A549 (cell line): ENCODE data around the gene MSL3B.

Experiments used
- ATAC-seq, 2 experiments: fragments of 200-7000 bp in 1 of 2; fragments of >200 bp in 1 of 2; cut with Nextera tagmentation in 1 of 2; cut with Tn5 transposase in 1 of 2; 3 replicates each; pipeline versions ENCODE4 v1.8.0 to v1.9.1; 2018 to 2020; ENCODE audit warnings: mild to moderate bottlenecking in 1 of 2, moderate library complexity in 1 of 2
- CTCF ChIA-PET: fragments of 300-600 bp; sonication (Branson Sonifier 250); formaldehyde crosslinking; extraction: SDS; loops from one replicate; lab custom pipeline; 2021; ENCODE audit warnings: antibody characterized with exemption, inconsistent platforms; lab: Yijun Ruan, JAX
- POLR2A ChIA-PET: fragments of 350-600 bp; formaldehyde crosslinking; extraction: SDS; loops from one replicate; lab custom pipeline; 2021; ENCODE audit warnings: antibody characterized with exemption, inconsistent platforms; lab: Yijun Ruan, JAX
- DNase-seq, 2 experiments: peaks; one replicate each; pipeline versions ENCODE4 v3.0.0 to v3.0.0-alpha.2; 2011 to 2016; ENCODE audit warnings: low read depth in 1 of 2, low spot score in 1 of 2
- FAIRE-seq: peaks from 2 replicates; lab custom pipeline; 2011; peaks lifted over from hg19 to GRCh38; lab: Jason Lieb, UNC
- H3K27ac ChIP-seq, 2 experiments: fragments of >200 bp; sonication (Bioruptor Twin); formaldehyde crosslinking; 3 replicates each; pipeline ENCODE4 v1.5.1; 2016 to 2017
- H3K4me1 ChIP-seq: fragments of >200 bp; sonication (Bioruptor Twin); formaldehyde crosslinking; 3 replicates; pipeline ENCODE4 v1.6.1; 2016
- H3K4me2 ChIP-seq: fragments of >200 bp; sonication (Bioruptor Twin); formaldehyde crosslinking; 3 replicates; pipeline ENCODE4 v1.6.1; 2016
- H3K4me3 ChIP-seq: fragments of >200 bp; sonication (Bioruptor Twin); formaldehyde crosslinking; 3 replicates; pipeline ENCODE4 v1.5.1; 2016
- H3K9me3 ChIP-seq: fragments of >200 bp; sonication (Bioruptor Twin); formaldehyde crosslinking; 3 replicates; pipeline ENCODE4 v1.6.1; 2016
- BCL3 ChIP-seq: fragments of >200 bp; sonication (Bioruptor Twin); formaldehyde crosslinking; IDR thresholded peaks from 3 replicates; pipeline ENCODE4 v1.6.1; 2016
- BHLHE40 ChIP-seq: IDR thresholded peaks from 2 replicates; pipeline ENCODE4 v1.6.1; 2012; ENCODE audit warnings: low read depth, low read length, inconsistent platforms
- EP300 ChIP-seq, 2 experiments: fragments of >200 bp; sonication (Bioruptor Twin); formaldehyde crosslinking; IDR thresholded peaks; 2 replicates in 1 of 2; 3 replicates in 1 of 2; pipeline ENCODE4 v1.6.1; 2016 to 2017
- ESRRA ChIP-seq: fragments of 150-350 bp; IDR thresholded peaks from 2 replicates; pipeline ENCODE4 v1.6.1; 2014; ENCODE audit warnings: mild to moderate bottlenecking, low read length, borderline replicate concordance
- FOSB ChIP-seq: fragments of 250-450 bp; sonication (Bioruptor Pico); IDR thresholded peaks from 2 replicates; pipeline ENCODE4 v1.5.0; 2020; ENCODE audit warnings: mild to moderate bottlenecking, moderate library complexity
- FOXS1 ChIP-seq: fragments of 250-450 bp; sonication (Bioruptor Pico); IDR thresholded peaks from 2 replicates; pipeline ENCODE4 v1.5.0; 2020; ENCODE audit warnings: mild to moderate bottlenecking, moderate library complexity
- GATA3 ChIP-seq: IDR thresholded peaks from 2 replicates; pipeline ENCODE4 v1.6.1; 2012; ENCODE audit warnings: borderline replicate concordance
- HEYL ChIP-seq: fragments of 250-450 bp; sonication (Bioruptor Pico); IDR thresholded peaks from 2 replicates; pipeline ENCODE4 v1.8.0; 2021; ENCODE audit warnings: mild to moderate bottlenecking, moderate library complexity
- KDM1A ChIP-seq: fragments of 200-600 bp; sonication (generic); IDR thresholded peaks from 2 replicates; pipeline ENCODE4 v1.6.1; 2016; ENCODE audit warnings: low read depth, mild to moderate bottlenecking
- MAZ ChIP-seq: fragments of 150-350 bp; IDR thresholded peaks from 2 replicates; pipeline ENCODE4 v1.6.1; 2014; ENCODE audit warnings: antibody characterized with exemption, low read depth, low read length, borderline replicate concordance
- NR3C1 ChIP-seq: fragments of >200 bp; sonication (Bioruptor Twin); formaldehyde crosslinking; IDR thresholded peaks from 3 replicates; pipeline ENCODE4 v1.6.1; 2017
- POLR2AphosphoS2 ChIP-seq: conservative IDR thresholded peaks from 2 replicates; pipeline ENCODE4 v1.6.1; 2012; ENCODE audit warnings: low read length, improper control_type of control experiment, inconsistent platforms
- RAD21 ChIP-seq, 2 experiments: fragments of >200 bp in 1 of 2; sonication (Bioruptor Twin) in 1 of 2; formaldehyde crosslinking in 1 of 2; IDR thresholded peaks in 1 of 2; conservative IDR thresholded peaks in 1 of 2; 2 replicates in 1 of 2; 3 replicates in 1 of 2; pipeline ENCODE4 v1.6.1; 2012 to 2018; ENCODE audit warnings: inconsistent platforms in 1 of 2
- RARB ChIP-seq: fragments of 250-450 bp; sonication (Bioruptor Pico); IDR thresholded peaks from 2 replicates; pipeline ENCODE4 v1.8.0; 2021; ENCODE audit warnings: mild to moderate bottlenecking, moderate library complexity
- REST ChIP-seq: fragments of 200-600 bp; sonication (generic); IDR thresholded peaks from 2 replicates; pipeline ENCODE4 v1.6.1; 2016; ENCODE audit warnings: antibody characterized with exemption, mild to moderate bottlenecking, moderate library complexity
- RNF2 ChIP-seq: fragments of 200-600 bp; sonication (generic); IDR thresholded peaks from 2 replicates; pipeline ENCODE4 v1.6.1; 2016; ENCODE audit warnings: low read depth, mild to moderate bottlenecking, antibody characterized with exemption, moderate library complexity, borderline replicate concordance
- SMC3 ChIP-seq: fragments of >200 bp; sonication (Bioruptor Twin); formaldehyde crosslinking; IDR thresholded peaks from 3 replicates; pipeline ENCODE4 v1.6.1; 2018; ENCODE audit warnings: inconsistent platforms
- ZSCAN20 ChIP-seq: fragments of 250-450 bp; sonication (Bioruptor Pico); IDR thresholded peaks from 2 replicates; pipeline ENCODE4 v1.8.0; 2022; ENCODE audit warnings: mild to moderate bottlenecking, moderate library complexity
- WGBS: methylation state at CpG from one replicate; pipeline ENCODE4 v1.1.6; 2017; ENCODE audit errors: missing lambda C conversion rate; 5-methylcytosine and 5-hydroxymethylcytosine counted together
- TF ChIP-seq, protein P1 (sequence below): fragments of 250-450 bp; sonication (Bioruptor Pico); IDR thresholded peaks from 2 replicates; pipeline ENCODE4 v1.5.0; 2021; ENCODE audit warnings: mild to moderate bottlenecking, moderate library complexity, borderline replicate concordance
- TF ChIP-seq, protein P2 (sequence below): fragments of >200 bp; sonication (Bioruptor Twin); formaldehyde crosslinking; IDR thresholded peaks from 3 replicates; pipeline ENCODE4 v1.5.1; 2016

Gene MSL3B

DNA sequence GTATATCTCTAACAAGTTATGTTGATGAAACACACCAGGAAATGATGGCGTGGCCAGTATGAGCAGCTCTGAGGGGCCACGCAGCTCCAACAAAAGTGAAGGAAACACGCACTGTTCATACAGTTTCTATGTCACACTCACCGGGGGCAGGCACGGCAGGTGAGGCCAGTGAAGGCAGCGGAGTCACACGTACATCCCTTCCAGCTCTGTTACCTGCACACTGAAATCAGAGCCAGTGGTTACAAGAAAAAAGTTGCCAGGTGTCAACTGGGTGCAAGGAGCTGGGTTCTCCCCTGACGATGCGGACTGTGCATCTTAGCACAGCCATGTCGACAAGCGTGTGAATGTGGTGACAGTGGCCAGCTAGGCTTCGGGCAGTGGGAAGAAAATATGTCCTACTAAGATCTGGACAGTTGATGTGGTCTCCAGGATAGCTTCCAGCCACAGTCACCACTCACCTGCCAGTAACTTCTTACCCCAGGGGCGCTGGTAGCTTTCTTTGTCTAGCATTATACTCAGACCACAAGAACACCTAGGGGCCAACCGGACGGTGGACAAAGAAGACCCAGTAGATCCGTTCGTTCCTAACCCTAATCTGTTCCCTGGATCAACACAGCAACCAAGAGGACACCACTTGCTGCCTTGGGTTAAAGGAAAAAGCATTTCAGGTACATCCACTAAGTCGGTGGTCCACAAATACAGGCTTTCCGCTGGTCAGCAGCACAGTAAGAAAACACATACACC is 23.9 kb downstream of the MSL3B start:
- WGBS, result 86% methylated on average over 19 of the region's 19 CpGs
- Histone ChIP-seq H3K27ac (peak overlapping the region in 1 of 2 experiments; percentile 83; a peak in 2 of 6 replicates), H3K9me3 (no peaks in the 10 kb centered on the region), H3K4me1 (peaks cover 75% of the 10 kb centered on the region), H3K4me3 (no peak overlapping the region), H3K4me2 (no peak overlapping the region)
- no peak for DNase-seq
- FAIRE-seq, result no peak
- no peak for TF ChIP-seq FOXS1
- no peak for TF ChIP-seq ZSCAN20 (CRISPR knock-in tag)
- TF ChIP-seq SMC3, result no peak
- TF ChIP-seq, protein P1, sequence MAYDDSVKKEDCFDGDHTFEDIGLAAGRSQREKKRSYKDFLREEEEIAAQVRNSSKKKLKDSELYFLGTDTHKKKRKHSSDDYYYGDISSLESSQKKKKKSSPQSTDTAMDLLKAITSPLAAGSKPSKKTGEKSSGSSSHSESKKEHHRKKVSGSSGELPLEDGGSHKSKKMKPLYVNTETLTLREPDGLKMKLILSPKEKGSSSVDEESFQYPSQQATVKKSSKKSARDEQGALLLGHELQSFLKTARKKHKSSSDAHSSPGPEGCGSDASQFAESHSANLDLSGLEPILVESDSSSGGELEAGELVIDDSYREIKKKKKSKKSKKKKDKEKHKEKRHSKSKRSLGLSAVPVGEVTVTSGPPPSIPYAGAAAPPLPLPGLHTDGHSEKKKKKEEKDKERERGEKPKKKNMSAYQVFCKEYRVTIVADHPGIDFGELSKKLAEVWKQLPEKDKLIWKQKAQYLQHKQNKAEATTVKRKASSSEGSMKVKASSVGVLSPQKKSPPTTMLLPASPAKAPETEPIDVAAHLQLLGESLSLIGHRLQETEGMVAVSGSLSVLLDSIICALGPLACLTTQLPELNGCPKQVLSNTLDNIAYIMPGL (CRISPR knock-in tag), result no peak
- TF ChIP-seq FOSB (CRISPR knock-in tag), result no peak
- TF ChIP-seq RARB, result no peak
- TF ChIP-seq REST, result no peak
- TF ChIP-seq RAD21 (conservative IDR thresholded peaks at IDR 0.05 in 1 of 2, IDR thresholded peaks at IDR 0.05 in 1 of 2), result no peak
- TF ChIP-seq BCL3, result no peak
- no peak for TF ChIP-seq POLR2AphosphoS2
- TF ChIP-seq, protein P2, sequence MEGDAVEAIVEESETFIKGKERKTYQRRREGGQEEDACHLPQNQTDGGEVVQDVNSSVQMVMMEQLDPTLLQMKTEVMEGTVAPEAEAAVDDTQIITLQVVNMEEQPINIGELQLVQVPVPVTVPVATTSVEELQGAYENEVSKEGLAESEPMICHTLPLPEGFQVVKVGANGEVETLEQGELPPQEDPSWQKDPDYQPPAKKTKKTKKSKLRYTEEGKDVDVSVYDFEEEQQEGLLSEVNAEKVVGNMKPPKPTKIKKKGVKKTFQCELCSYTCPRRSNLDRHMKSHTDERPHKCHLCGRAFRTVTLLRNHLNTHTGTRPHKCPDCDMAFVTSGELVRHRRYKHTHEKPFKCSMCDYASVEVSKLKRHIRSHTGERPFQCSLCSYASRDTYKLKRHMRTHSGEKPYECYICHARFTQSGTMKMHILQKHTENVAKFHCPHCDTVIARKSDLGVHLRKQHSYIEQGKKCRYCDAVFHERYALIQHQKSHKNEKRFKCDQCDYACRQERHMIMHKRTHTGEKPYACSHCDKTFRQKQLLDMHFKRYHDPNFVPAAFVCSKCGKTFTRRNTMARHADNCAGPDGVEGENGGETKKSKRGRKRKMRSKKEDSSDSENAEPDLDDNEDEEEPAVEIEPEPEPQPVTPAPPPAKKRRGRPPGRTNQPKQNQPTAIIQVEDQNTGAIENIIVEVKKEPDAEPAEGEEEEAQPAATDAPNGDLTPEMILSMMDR, result no peak
- no peak for TF ChIP-seq BHLHE40
- no peak for TF ChIP-seq MAZ
- no peak for TF ChIP-seq RNF2
- TF ChIP-seq NR3C1, result no peak
- no peak for TF ChIP-seq KDM1A
- no peak for TF ChIP-seq EP300 (IDR thresholded peaks at IDR 0.05)
- no peak for TF ChIP-seq GATA3
- TF ChIP-seq ESRRA, result no peak
- no peak for TF ChIP-seq HEYL (CRISPR knock-in tag)
- ATAC-seq, result no peak
- ChIA-PET POLR2A (no interaction called here), CTCF (interaction anchor here (1.1 to 6.4 kb wide), 2 partner anchors 9 to 11 kb away, joined by 3 to 28 read pairs; no protein-coding TSS in a partner anchor)
